Type B pancreatic cell (in vitro differentiated cells): Measurements from ENCODE around the gene HBP1. TPM values are rescaled to one million over a fixed set of nuclear protein-coding genes. Genes with fewer than 3 reads are reported as not detected.

ENCODE experiments used
- DNase-seq: peaks from one replicate; pipeline ENCODE4 v3.0.0; 2021; ENCODE audit warnings: mixed read lengths; ENCODE audit not compliant: unreplicated experiment; ENCODE audit errors: extremely low spot score
- H3K27ac Mint-ChIP-seq: 2 replicates; pipeline ENCODE4 v1.8.0; 2021; ENCODE audit warnings: mild to moderate bottlenecking, mixed read lengths
- H3K27me3 Mint-ChIP-seq: 2 replicates; pipeline ENCODE4 v1.8.0; 2021; ENCODE audit warnings: mixed read lengths
- H3K36me3 Mint-ChIP-seq: 2 replicates; pipeline ENCODE4 v1.8.0; 2021; ENCODE audit warnings: mixed read lengths
- H3K4me1 Mint-ChIP-seq: one replicate; pipeline ENCODE4 v1.8.0; 2021; ENCODE audit warnings: mixed read lengths; ENCODE audit not compliant: unreplicated experiment
- H3K4me3 Mint-ChIP-seq: 2 replicates; pipeline ENCODE4 v1.8.0; 2021; ENCODE audit warnings: mild to moderate bottlenecking, mixed read lengths
- H3K9me3 Mint-ChIP-seq: 2 replicates; pipeline ENCODE4 v1.8.0; 2021; ENCODE audit warnings: mixed read lengths
- total RNA-seq: library from RNA; stranded (reverse); gene quantifications from 2 replicates; pipeline ENCODE4 v1.2.1, GENCODE V29; 2021; ENCODE audit warnings: low replicate concordance
- TF ChIP-seq, protein P1 (sequence below): fragments of 200-600 bp; sonication (generic); conservative IDR thresholded peaks from 2 replicates; pipeline ENCODE4 v1.5.0; 2021; ENCODE audit warnings: antibody characterized with exemption, mild to moderate bottlenecking

Gene HBP1
- total RNA-seq, 1 donor from 2014 or later: 56.9 TPM

GRCh38 chr7:107207459-107207858 lies 38.7 kb downstream of the HBP1 start:
- H3K27ac Mint-ChIP-seq: no peak overlapping the region
- no peak for DNase-seq
- peaks cover 34% of the 10 kb centered on the region for H3K36me3 Mint-ChIP-seq
- H3K4me3 Mint-ChIP-seq: no peak overlapping the region
- no peaks in the 10 kb centered on the region for H3K27me3 Mint-ChIP-seq
- TF ChIP-seq, protein P1, sequence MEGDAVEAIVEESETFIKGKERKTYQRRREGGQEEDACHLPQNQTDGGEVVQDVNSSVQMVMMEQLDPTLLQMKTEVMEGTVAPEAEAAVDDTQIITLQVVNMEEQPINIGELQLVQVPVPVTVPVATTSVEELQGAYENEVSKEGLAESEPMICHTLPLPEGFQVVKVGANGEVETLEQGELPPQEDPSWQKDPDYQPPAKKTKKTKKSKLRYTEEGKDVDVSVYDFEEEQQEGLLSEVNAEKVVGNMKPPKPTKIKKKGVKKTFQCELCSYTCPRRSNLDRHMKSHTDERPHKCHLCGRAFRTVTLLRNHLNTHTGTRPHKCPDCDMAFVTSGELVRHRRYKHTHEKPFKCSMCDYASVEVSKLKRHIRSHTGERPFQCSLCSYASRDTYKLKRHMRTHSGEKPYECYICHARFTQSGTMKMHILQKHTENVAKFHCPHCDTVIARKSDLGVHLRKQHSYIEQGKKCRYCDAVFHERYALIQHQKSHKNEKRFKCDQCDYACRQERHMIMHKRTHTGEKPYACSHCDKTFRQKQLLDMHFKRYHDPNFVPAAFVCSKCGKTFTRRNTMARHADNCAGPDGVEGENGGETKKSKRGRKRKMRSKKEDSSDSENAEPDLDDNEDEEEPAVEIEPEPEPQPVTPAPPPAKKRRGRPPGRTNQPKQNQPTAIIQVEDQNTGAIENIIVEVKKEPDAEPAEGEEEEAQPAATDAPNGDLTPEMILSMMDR: no peak
- H3K4me1 Mint-ChIP-seq: no peaks in the 10 kb centered on the region
- no peaks in the 10 kb centered on the region for H3K9me3 Mint-ChIP-seq

DNA sequence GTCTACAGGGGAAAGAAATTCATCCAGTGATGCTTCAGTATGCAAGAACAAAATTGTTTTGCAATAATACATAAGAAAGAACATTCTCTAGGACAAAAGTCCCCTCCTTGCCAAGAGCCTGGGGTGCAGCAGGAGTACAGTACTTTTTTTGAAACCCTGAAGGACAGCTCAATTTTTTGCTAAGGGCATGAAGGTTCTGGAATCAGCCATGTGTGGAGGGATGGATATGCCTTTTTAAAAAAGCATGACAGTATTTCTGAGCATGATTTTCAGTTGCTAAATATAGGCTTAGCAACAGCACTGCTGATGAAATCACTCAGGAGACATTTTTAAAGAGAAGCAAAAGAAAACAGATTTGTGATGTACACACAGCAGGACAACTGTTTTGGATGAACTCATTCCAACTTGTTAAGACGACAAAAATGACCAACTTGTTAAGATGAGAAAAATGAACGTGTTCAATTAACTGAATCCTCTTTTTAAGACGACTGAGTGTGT lies 39.3 kb downstream of the HBP1 start:
- Mint-ChIP-seq H3K4me3 (no peak overlapping the region), H3K27me3 (no peaks in the 10 kb centered on the region), H3K27ac (no peak overlapping the region), H3K36me3 (peaks cover 34% of the 10 kb centered on the region), H3K9me3 (no peaks in the 10 kb centered on the region), H3K4me1 (no peaks in the 10 kb centered on the region)
- no peak for DNase-seq
- TF ChIP-seq, protein P1: no peak

GRCh38 chr7:107208563-107208962 lies 39.8 kb downstream of the HBP1 start:
- Mint-ChIP-seq H3K4me3 (no peak overlapping the region), H3K9me3 (peaks cover 2% of the 10 kb centered on the region), H3K27me3 (no peaks in the 10 kb centered on the region), H3K27ac (no peak overlapping the region), H3K4me1 (no peaks in the 10 kb centered on the region), H3K36me3 (peaks cover 37% of the 10 kb centered on the region)
- TF ChIP-seq, protein P1: no peak
- DNase-seq: no peak

- Mint-ChIP-seq H3K27me3 (no peaks in the 10 kb centered on the region), H3K36me3 (peaks cover 33% of the 10 kb centered on the region), H3K9me3 (peaks cover 8% of the 10 kb centered on the region), H3K4me3 (no peak overlapping the region), H3K27ac (no peak overlapping the region), H3K4me1 (no peaks in the 10 kb centered on the region)
- TF ChIP-seq, protein P1: no peak
- no peak for DNase-seq
Observed at GRCh38 chr7:107209565-107209964, 40.8 kb downstream of the HBP1 start.

GRCh38 chr7:107210400-107210799 lies 41.6 kb downstream of the HBP1 start:
- H3K36me3 Mint-ChIP-seq: peaks cover 29% of the 10 kb centered on the region
- TF ChIP-seq, protein P1: no peak
- no peaks in the 10 kb centered on the region for H3K4me1 Mint-ChIP-seq

DNA sequence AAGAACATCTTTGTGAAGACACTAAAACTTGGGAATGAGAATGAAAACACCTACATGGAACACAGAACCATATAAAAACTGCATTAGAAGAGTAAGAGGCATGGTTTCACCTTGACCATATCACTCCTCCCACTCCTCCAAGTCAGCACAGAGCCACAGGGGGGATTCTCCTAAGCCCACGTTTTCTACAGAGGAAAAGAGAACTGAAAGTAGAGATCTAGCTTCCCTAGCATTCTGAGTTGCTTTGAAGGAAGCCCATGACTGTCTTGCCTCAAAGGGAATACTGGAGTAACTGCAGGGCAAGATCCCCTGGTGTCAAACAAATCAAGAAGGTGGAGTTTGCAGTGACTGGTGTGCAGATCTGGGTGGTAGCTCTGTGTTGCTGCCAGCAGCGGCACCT lies 43.9 kb downstream of the HBP1 start:
- no peak for DNase-seq
- H3K27me3 Mint-ChIP-seq: no peaks in the 10 kb centered on the region
- peaks cover 8% of the 10 kb centered on the region for H3K9me3 Mint-ChIP-seq
- TF ChIP-seq, protein P1: no peak
- no peak overlapping the region for H3K4me3 Mint-ChIP-seq
- H3K4me1 Mint-ChIP-seq: no peaks in the 10 kb centered on the region
- H3K36me3 Mint-ChIP-seq: peaks cover 29% of the 10 kb centered on the region
- no peak overlapping the region for H3K27ac Mint-ChIP-seq

More at GRCh38 chr7:107210400-107210799, 41.6 kb downstream of the HBP1 start:
- no peak for DNase-seq
- H3K4me3 Mint-ChIP-seq: no peak overlapping the region
- H3K9me3 Mint-ChIP-seq: peaks cover 8% of the 10 kb centered on the region
- H3K27me3 Mint-ChIP-seq: no peaks in the 10 kb centered on the region
- H3K27ac Mint-ChIP-seq: no peak overlapping the region
